SK-N-SH (cell line): Measurements from ENCODE around the gene TARBP1.

ENCODE experiments used
- EZH2phosphoT487 ChIP-seq: fragments of 200-600 bp; sonication (generic); IDR thresholded peaks from 2 replicates; pipeline ENCODE4 v1.6.1; 2017; ENCODE audit warnings: low read depth, mixed run types, mild to moderate bottlenecking, antibody characterized with exemption, moderate library complexity, borderline replicate concordance
- FOSL2 ChIP-seq: IDR thresholded peaks from 2 replicates; pipeline ENCODE4 v1.4.0; 2012; ENCODE audit warnings: low read depth, mild to moderate bottlenecking, moderate library complexity, borderline replicate concordance
- FOXJ3 ChIP-seq: sonication (generic); formaldehyde crosslinking; IDR thresholded peaks from 2 replicates; pipeline ENCODE4 v1.5.1; 2020; ENCODE audit warnings: mild to moderate bottlenecking, missing genetic modification reagents
- GABPA ChIP-seq: IDR thresholded peaks from 2 replicates; pipeline ENCODE4 v1.4.0; 2012; ENCODE audit warnings: low read depth, mild to moderate bottlenecking
- POLR2AphosphoS5 ChIP-seq: IDR thresholded peaks from 2 replicates; pipeline ENCODE4 v1.6.1; 2012; ENCODE audit warnings: low read depth, low read length
- REST ChIP-seq: IDR thresholded peaks from 2 replicates; pipeline ENCODE4 v1.6.1; 2012; ENCODE audit warnings: mild to moderate bottlenecking, low read depth, low read length, moderate library complexity
- USF1 ChIP-seq: IDR thresholded peaks from 2 replicates; pipeline ENCODE4 v1.4.0; 2012; ENCODE audit warnings: low read depth, borderline replicate concordance
- TF ChIP-seq, protein P1 (sequence below): fragments of 200-600 bp; sonication (generic); IDR thresholded peaks from 2 replicates; pipeline ENCODE4 v1.6.1; 2017; ENCODE audit warnings: antibody characterized with exemption, mild to moderate bottlenecking, moderate library complexity
- TF ChIP-seq, protein P2 (sequence below): IDR thresholded peaks from 2 replicates; pipeline ENCODE4 v1.4.0; 2012; ENCODE audit warnings: low read depth, borderline replicate concordance

- TF ChIP-seq, protein P1, sequence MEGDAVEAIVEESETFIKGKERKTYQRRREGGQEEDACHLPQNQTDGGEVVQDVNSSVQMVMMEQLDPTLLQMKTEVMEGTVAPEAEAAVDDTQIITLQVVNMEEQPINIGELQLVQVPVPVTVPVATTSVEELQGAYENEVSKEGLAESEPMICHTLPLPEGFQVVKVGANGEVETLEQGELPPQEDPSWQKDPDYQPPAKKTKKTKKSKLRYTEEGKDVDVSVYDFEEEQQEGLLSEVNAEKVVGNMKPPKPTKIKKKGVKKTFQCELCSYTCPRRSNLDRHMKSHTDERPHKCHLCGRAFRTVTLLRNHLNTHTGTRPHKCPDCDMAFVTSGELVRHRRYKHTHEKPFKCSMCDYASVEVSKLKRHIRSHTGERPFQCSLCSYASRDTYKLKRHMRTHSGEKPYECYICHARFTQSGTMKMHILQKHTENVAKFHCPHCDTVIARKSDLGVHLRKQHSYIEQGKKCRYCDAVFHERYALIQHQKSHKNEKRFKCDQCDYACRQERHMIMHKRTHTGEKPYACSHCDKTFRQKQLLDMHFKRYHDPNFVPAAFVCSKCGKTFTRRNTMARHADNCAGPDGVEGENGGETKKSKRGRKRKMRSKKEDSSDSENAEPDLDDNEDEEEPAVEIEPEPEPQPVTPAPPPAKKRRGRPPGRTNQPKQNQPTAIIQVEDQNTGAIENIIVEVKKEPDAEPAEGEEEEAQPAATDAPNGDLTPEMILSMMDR, result no peak
- TF ChIP-seq, protein P2, sequence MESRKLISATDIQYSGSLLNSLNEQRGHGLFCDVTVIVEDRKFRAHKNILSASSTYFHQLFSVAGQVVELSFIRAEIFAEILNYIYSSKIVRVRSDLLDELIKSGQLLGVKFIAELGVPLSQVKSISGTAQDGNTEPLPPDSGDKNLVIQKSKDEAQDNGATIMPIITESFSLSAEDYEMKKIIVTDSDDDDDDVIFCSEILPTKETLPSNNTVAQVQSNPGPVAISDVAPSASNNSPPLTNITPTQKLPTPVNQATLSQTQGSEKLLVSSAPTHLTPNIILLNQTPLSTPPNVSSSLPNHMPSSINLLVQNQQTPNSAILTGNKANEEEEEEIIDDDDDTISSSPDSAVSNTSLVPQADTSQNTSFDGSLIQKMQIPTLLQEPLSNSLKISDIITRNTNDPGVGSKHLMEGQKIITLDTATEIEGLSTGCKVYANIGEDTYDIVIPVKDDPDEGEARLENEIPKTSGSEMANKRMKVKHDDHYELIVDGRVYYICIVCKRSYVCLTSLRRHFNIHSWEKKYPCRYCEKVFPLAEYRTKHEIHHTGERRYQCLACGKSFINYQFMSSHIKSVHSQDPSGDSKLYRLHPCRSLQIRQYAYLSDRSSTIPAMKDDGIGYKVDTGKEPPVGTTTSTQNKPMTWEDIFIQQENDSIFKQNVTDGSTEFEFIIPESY, result no peak
- TF ChIP-seq USF1 (no peak), POLR2AphosphoS5 (no peak), FOSL2 (no peak), GABPA (no peak), FOXJ3 (no peak), EZH2phosphoT487 (no peak), REST (no peak)
These were observed 26.8 kb upstream of the TARBP1 start for GRCh38 chr1:234505769-234506102.
